Vagina (tissue), 2 donors: ENCODE measurements around the gene ABHD16A.

Source experiments
- CTCF ChIP-seq, 3 experiments: fragments of 450-650 bp in 2 of 3; fragments of 200-600 bp in 1 of 3; sonication (generic) in 1 of 3; IDR thresholded peaks; one replicate each; pipeline ENCODE4 v1.5.1; 2017 to 2019; ENCODE audit warnings: antibody characterized with exemption in 3 of 3, mild to moderate bottlenecking in 2 of 3, moderate library complexity in 2 of 3
- POLR2A ChIP-seq, 2 donors: fragments of 450-650 bp; IDR thresholded peaks; one replicate each; pipeline ENCODE4 v1.6.1; 2017; ENCODE audit warnings: antibody characterized with exemption in 2 of 2, mild to moderate bottlenecking in 2 of 2, moderate library complexity in 2 of 2

- TF ChIP-seq POLR2A (IDR thresholded peaks at IDR 0.05) (no peak), CTCF (IDR thresholded peaks at IDR 0.05) (no peak)
These were observed 40.9 kb downstream of the ABHD16A start for GRCh38 chr6:31662124-31662723.
